Gastrocnemius medialis (tissue), 4 donors: ENCODE data around the gene ADGRG1. TPM values are rescaled to one million over a fixed set of nuclear protein-coding genes. Genes with fewer than 3 reads are reported as not detected.

Experiments used
- ATAC-seq, 2 donors: fragments of 150-250 bp; one replicate each; pipeline ENCODE4 v1.9.1; 2016
- DNase-seq, 2 donors: peaks; one replicate each; pipeline ENCODE4 v3.0.0-alpha.2; 2019
- H3K27ac ChIP-seq, 4 donors: fragments of 200-600 bp; sonication (generic); 1 replicate in 1 of 4; 2 replicates in 3 of 4; pipeline ENCODE4 v1.5.1; 2016 to 2018; ENCODE audit warnings: mild to moderate bottlenecking in 2 of 4, moderate library complexity in 1 of 4
- H3K27me3 ChIP-seq, 3 donors: fragments of 200-600 bp; sonication (generic) in 2 of 3; 1 replicate in 1 of 3; 2 replicates in 2 of 3; pipeline versions ENCODE4 v1.5.1 to v1.6.0; 2016 to 2019; ENCODE audit warnings: mild to moderate bottlenecking in 1 of 3, moderate library complexity in 1 of 3
- H3K36me3 ChIP-seq, 2 donors: fragments of 200-600 bp; sonication (generic) in 1 of 2; one replicate each; pipeline ENCODE4 v1.5.1; 2017 to 2018
- H3K4me1 ChIP-seq, 2 donors: fragments of 200-600 bp; sonication (generic) in 1 of 2; one replicate each; pipeline ENCODE4 v1.5.1; 2016 to 2017; ENCODE audit warnings: mild to moderate bottlenecking in 2 of 2
- H3K4me3 ChIP-seq, 4 donors: fragments of 200-600 bp; sonication (generic) in 3 of 4; 1 replicate in 1 of 4; 2 replicates in 3 of 4; pipeline ENCODE4 v1.5.1; 2016 to 2019; ENCODE audit warnings: mild to moderate bottlenecking in 2 of 4
- H3K9me3 ChIP-seq, 3 donors: fragments of 200-600 bp; sonication (generic) in 2 of 3; 1 replicate in 1 of 3; 2 replicates in 2 of 3; pipeline ENCODE4 v1.5.1; 2016 to 2019
- CTCF ChIP-seq, 5 experiments: fragments of 450-650 bp in 3 of 5; fragments of 200-600 bp in 2 of 5; sonication (generic) in 2 of 5; IDR thresholded peaks in 4 of 5; conservative IDR thresholded peaks in 1 of 5; 1 replicate in 4 of 5; 2 replicates in 1 of 5; pipeline ENCODE4 v1.5.1; 2016 to 2019; ENCODE audit warnings: antibody characterized with exemption in 5 of 5, mild to moderate bottlenecking in 3 of 5, moderate library complexity in 3 of 5
- POLR2A ChIP-seq, 2 donors: fragments of 450-650 bp; IDR thresholded peaks; one replicate each; pipeline ENCODE4 v1.6.1; 2017; ENCODE audit warnings: antibody characterized with exemption in 2 of 2, mild to moderate bottlenecking in 2 of 2, moderate library complexity in 2 of 2
- in situ Hi-C, 4 donors: fragments of 200-750 bp; cut with MboI; loops; one replicate each; pipeline versions ENCODE4 v1.15.0 to v1.8.0; 2017; ENCODE audit warnings: low sequenced_read_pairs in 4 of 4
- intact Hi-C: fragments of 100-400 bp; cut with DNase I; formaldehyde crosslinking; loops from one replicate; pipeline ENCODE4 v1.15.1; 2023; ENCODE audit warnings: low total_unique reads
- total RNA-seq, 4 donors: library from RNA; depleted of rRNA; stranded (reverse); fragments of >200 nt; gene quantifications; one replicate each; pipeline versions ENCODE4 v1.1.0 to v1.2.3, GENCODE V29; 2016

The ADGRG1 gene
- total RNA-seq, 4 donors from 2014 or later: 9.8 to 14.6 (median 13.3) TPM

- Histone ChIP-seq H3K9me3 (no peaks in the 10 kb centered on the region), H3K4me3 (no peak overlapping the region), H3K4me1 (no peaks in the 10 kb centered on the region), H3K27ac (no peak overlapping the region), H3K36me3 (no peaks in the 10 kb centered on the region), H3K27me3 (no peaks in the 10 kb centered on the region)
- in situ Hi-C loops (no loop called here), intact Hi-C loops (no loop called here)
- TF ChIP-seq CTCF (IDR thresholded peaks at IDR 0.05 in 4 of 5, conservative IDR thresholded peaks at IDR 0.05 in 1 of 5) (no peak), POLR2A (IDR thresholded peaks at IDR 0.05) (no peak)
- DNase-seq (no peak), ATAC-seq (no peak)
These were observed 71.5 kb downstream of the ADGRG1 start for GRCh38 chr16:57699899-57700298.

- DNase-seq (no peak), ATAC-seq (no peak)
- H3K4me1 ChIP-seq: no peaks in the 10 kb centered on the region
- no peak overlapping the region for H3K4me3 ChIP-seq
- H3K27ac ChIP-seq: no peak overlapping the region
- intact Hi-C loops: no loop called here
- no peaks in the 10 kb centered on the region for H3K36me3 ChIP-seq
- TF ChIP-seq CTCF (IDR thresholded peaks at IDR 0.05 in 4 of 5, conservative IDR thresholded peaks at IDR 0.05 in 1 of 5) (no peak), POLR2A (IDR thresholded peaks at IDR 0.05) (no peak)
- H3K9me3 ChIP-seq: no peaks in the 10 kb centered on the region
- in situ Hi-C loops: no loop called here
- no peaks in the 10 kb centered on the region for H3K27me3 ChIP-seq
These were observed 72.5 kb downstream of the ADGRG1 start for GRCh38 chr16:57700781-57701551.

GRCh38 chr16:57701759-57702371, 73.4 kb downstream of the ADGRG1 start:
- in situ Hi-C loops: no loop called here
- TF ChIP-seq POLR2A (IDR thresholded peaks at IDR 0.05) (no peak), CTCF (IDR thresholded peaks at IDR 0.05 in 4 of 5, conservative IDR thresholded peaks at IDR 0.05 in 1 of 5) (no peak)
- no peak for DNase-seq
- Histone ChIP-seq H3K27me3 (no peaks in the 10 kb centered on the region), H3K9me3 (no peaks in the 10 kb centered on the region), H3K27ac (no peak overlapping the region), H3K4me3 (no peak overlapping the region), H3K4me1 (no peaks in the 10 kb centered on the region), H3K36me3 (no peaks in the 10 kb centered on the region)
- ATAC-seq: peak; percentile 53 to 60
- intact Hi-C loops: no loop called here

- intact Hi-C loops (no loop called here), in situ Hi-C loops (no loop called here)
- Histone ChIP-seq H3K9me3 (no peaks in the 10 kb centered on the region), H3K4me3 (no peak overlapping the region), H3K27me3 (no peaks in the 10 kb centered on the region), H3K4me1 (no peaks in the 10 kb centered on the region), H3K36me3 (no peaks in the 10 kb centered on the region), H3K27ac (no peak overlapping the region)
- no peak for TF ChIP-seq CTCF (IDR thresholded peaks at IDR 0.05 in 4 of 5, conservative IDR thresholded peaks at IDR 0.05 in 1 of 5)
- TF ChIP-seq POLR2A (IDR thresholded peaks at IDR 0.05): no peak
- no peak for ATAC-seq
- no peak for DNase-seq
These were observed 75.1 kb downstream of the ADGRG1 start for GRCh38 chr16:57703416-57704010.
